HEK293 (cell line): ENCODE measurements around the gene KIAA1328.
"Not testable (repeated sequence)": the region's sequence is repeated elsewhere in the genome, so short reads cannot be mapped to it uniquely, and the experiment has no call there.

Experiments used
- IKZF3 ChIP-seq: fragments of 450-650 bp; IDR thresholded peaks from 2 replicates; pipeline ENCODE4 v1.5.0; 2018; ENCODE audit warnings: missing biosample characterization, mild to moderate bottlenecking, missing genetic modification characterization, moderate library complexity
- WT1 ChIP-seq: fragments of 450-650 bp; formaldehyde crosslinking; IDR thresholded peaks from 2 replicates; pipeline ENCODE4 v1.5.1; 2016; ENCODE audit warnings: missing biosample characterization, missing genetic modification characterization
- ZNF501 ChIP-seq: fragments of 450-650 bp; formaldehyde crosslinking; IDR thresholded peaks from 2 replicates; pipeline ENCODE4 v1.5.1; 2016; ENCODE audit warnings: missing biosample characterization, missing genetic modification characterization
- ZNF510 ChIP-seq: fragments of 450-650 bp; formaldehyde crosslinking; IDR thresholded peaks from 2 replicates; pipeline ENCODE4 v1.5.1; 2018; ENCODE audit warnings: mild to moderate bottlenecking, missing genetic modification characterization, missing biosample characterization; ENCODE audit not compliant: insufficient replicate concordance
- ZNF785 ChIP-seq: fragments of 450-650 bp; formaldehyde crosslinking; IDR thresholded peaks from 2 replicates; pipeline ENCODE4 v1.5.1; 2016; ENCODE audit warnings: missing biosample characterization, missing genetic modification characterization
- ZSCAN23 ChIP-seq: fragments of 450-650 bp; formaldehyde crosslinking; IDR thresholded peaks from 2 replicates; pipeline ENCODE4 v1.5.1; 2016; ENCODE audit warnings: missing biosample characterization, missing genetic modification characterization
- TF ChIP-seq, protein P1 (sequence below): fragments of 450-650 bp; formaldehyde crosslinking; IDR thresholded peaks from 2 replicates; pipeline ENCODE4 v1.5.1; 2016; ENCODE audit warnings: missing biosample characterization, missing genetic modification characterization
- TF ChIP-seq, protein P2 (sequence below): fragments of 450-650 bp; formaldehyde crosslinking; IDR thresholded peaks from 2 replicates; pipeline ENCODE4 v1.5.1; 2016; ENCODE audit warnings: missing biosample characterization, missing genetic modification characterization

DNA sequence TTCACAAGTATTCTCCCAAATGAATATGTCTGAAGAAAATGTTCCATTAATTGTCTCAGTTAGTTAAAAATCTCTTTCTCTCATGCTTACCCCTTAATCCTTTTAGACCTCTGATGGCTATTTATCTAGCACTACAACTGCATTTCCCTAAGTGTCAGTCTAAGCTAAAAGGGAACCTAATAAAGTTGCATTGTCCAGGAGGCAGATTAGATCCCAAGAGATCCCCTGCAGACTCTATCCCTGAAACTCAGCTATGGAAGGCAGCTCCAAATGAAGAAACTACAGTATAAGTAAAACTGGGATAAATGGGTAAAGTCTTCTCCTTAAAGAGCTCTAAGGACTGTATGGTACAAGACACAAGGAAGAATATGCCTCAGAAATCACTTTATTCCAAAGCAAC lies 12.8 kb upstream of the KIAA1328 start:
- TF ChIP-seq WT1; ZNF501; ZNF785 (tag by site-specific recombination); IKZF3 (tag by site-specific recombination); ZNF510 (tag by site-specific recombination); ZSCAN23 (tag by site-specific recombination): not testable (repeated sequence)
- TF ChIP-seq, protein P1, sequence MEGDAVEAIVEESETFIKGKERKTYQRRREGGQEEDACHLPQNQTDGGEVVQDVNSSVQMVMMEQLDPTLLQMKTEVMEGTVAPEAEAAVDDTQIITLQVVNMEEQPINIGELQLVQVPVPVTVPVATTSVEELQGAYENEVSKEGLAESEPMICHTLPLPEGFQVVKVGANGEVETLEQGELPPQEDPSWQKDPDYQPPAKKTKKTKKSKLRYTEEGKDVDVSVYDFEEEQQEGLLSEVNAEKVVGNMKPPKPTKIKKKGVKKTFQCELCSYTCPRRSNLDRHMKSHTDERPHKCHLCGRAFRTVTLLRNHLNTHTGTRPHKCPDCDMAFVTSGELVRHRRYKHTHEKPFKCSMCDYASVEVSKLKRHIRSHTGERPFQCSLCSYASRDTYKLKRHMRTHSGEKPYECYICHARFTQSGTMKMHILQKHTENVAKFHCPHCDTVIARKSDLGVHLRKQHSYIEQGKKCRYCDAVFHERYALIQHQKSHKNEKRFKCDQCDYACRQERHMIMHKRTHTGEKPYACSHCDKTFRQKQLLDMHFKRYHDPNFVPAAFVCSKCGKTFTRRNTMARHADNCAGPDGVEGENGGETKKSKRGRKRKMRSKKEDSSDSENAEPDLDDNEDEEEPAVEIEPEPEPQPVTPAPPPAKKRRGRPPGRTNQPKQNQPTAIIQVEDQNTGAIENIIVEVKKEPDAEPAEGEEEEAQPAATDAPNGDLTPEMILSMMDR (tag by site-specific recombination) = not testable (repeated sequence)
- TF ChIP-seq, protein P2, sequence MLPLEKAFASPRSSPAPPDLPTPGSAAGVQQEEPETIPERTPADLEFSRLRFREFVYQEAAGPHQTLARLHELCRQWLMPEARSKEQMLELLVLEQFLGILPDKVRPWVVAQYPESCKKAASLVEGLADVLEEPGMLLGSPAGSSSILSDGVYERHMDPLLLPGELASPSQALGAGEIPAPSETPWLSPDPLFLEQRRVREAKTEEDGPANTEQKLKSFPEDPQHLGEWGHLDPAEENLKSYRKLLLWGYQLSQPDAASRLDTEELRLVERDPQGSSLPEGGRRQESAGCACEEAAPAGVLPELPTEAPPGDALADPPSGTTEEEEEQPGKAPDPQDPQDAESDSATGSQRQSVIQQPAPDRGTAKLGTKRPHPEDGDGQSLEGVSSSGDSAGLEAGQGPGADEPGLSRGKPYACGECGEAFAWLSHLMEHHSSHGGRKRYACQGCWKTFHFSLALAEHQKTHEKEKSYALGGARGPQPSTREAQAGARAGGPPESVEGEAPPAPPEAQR (tag by site-specific recombination) = not testable (repeated sequence)
